ENCODE results near the gene ZNF385C. TPM values are rescaled to one million over a fixed set of nuclear protein-coding genes. Genes with fewer than 3 reads are reported as not detected.

The ZNF385C gene
- total RNA-seq, 1 experiment from 2014 or later: 1.1 TPM

DNA sequence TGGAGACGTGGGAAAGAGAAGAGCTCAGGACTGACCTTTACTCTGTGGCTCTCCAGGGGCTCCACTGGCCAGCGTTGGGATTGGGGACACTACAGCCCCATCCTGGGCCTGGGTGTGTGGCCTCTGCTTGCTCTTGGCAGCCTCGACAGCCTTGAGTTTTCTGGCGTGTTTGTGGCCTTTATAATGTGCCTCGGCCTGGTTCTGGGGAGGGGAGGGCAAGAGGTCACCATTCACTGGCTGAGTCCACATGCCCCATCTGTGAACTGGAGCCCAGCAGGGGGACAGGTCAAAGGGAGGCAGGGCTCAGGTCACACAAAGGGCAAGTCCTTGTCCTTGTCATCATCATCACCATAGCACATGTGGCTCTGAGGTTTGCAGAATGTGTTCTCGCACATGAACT, 66.7 kb downstream of the ZNF385C start:
- H3K9me3 ChIP-seq (ENCODE audit: control insufficient read depth in 1 of 2, insufficient read depth in 1 of 2, low read depth in 1 of 2, low read length in 2 of 2): no peaks in the 10 kb centered on the region
- intact Hi-C loops (cut with micrococcal nuclease): no loop called here
- no peak overlapping the region for H3K27ac ChIP-seq (ENCODE audit: low read depth, low read length)
- H2AFZ ChIP-seq (ENCODE audit: low read depth, low read length, poor library complexity, severe bottlenecking): no peak overlapping the region
- H3K4me3 ChIP-seq (replicated peaks in 1 of 2; ENCODE audit: low read depth in 1 of 2, low read length in 2 of 2): no peak overlapping the region
- no peaks in the 10 kb centered on the region for H4K20me1 ChIP-seq (ENCODE audit: insufficient read depth)
- TF ChIP-seq TCF7L2 (IDR thresholded peaks at IDR 0.05; ENCODE audit: borderline replicate concordance, extremely low read depth, insufficient read depth, insufficient read length) (no peak), CBX3 (IDR thresholded peaks at IDR 0.05; ENCODE audit: low read depth) (no peak), SP1 (IDR thresholded peaks at IDR 0.05; ENCODE audit: low read depth) (no peak), MAX (IDR thresholded peaks at IDR 0.05) (no peak), ZFX (IDR thresholded peaks at IDR 0.05) (no peak), RAD21 (IDR thresholded peaks at IDR 0.05; ENCODE audit: low read depth) (no peak), CTCF (IDR thresholded peaks at IDR 0.05 in 2 of 3, conservative IDR thresholded peaks at IDR 0.05 in 1 of 3; ENCODE audit: borderline replicate concordance in 1 of 3, insufficient read depth in 1 of 3, low read depth in 2 of 3, low read length in 2 of 3) (no peak)
- ChIA-PET CTCF (interaction anchor here (1.3 to 1.4 kb wide), 2 partner anchors 8 to 12 kb away, joined by 4 to 5 read pairs; partner anchors contain the start of gene NKIRAS2), POLR2A (interaction anchor here (1.3 kb wide), 1 partner anchor 8 kb away, joined by 3 read pairs; no protein-coding TSS in a partner anchor), RAD21 (ENCODE audit: low non-redundant PET in 1 of 2, low total read pairs in 2 of 2, uncharacterized antibody in 2 of 2, unreplicated experiment in 2 of 2) (no interaction called here)
- H3K4me2 ChIP-seq (ENCODE audit: low read length): no peak overlapping the region
- no peak for DNase-seq (ENCODE audit: low read depth, low spot score)
- no peaks in the 10 kb centered on the region for H3K27me3 ChIP-seq (ENCODE audit: insufficient read depth, low read length)
- H3K36me3 ChIP-seq (ENCODE audit: control insufficient read depth in 1 of 2, insufficient read depth in 2 of 2, low read length in 2 of 2): no peaks in the 10 kb centered on the region
- H3K4me1 ChIP-seq (ENCODE audit: control insufficient read depth in 1 of 2, insufficient read depth in 2 of 2, low read length in 2 of 2): peaks cover 0 to 10% of the 10 kb centered on the region in 2 experiments; a peak in 1 of 4 replicates
- BruUV-seq (replicated peaks): no TSS peak
- no peaks in the 10 kb centered on the region for H3K79me2 ChIP-seq (ENCODE audit: insufficient read depth, low read length)
- H3K9me2 ChIP-seq (ENCODE audit: insufficient read depth): no peaks in the 10 kb centered on the region
- H3K9ac ChIP-seq (ENCODE audit: low read length): no peak overlapping the region
- ATAC-seq: no peak

GRCh38 chr17:42028791-42029127, 69.5 kb downstream of the ZNF385C start:
- DNase-seq (ENCODE audit: low read depth, low spot score): no peak
- Histone ChIP-seq H3K9ac (ENCODE audit: low read length) (no peak overlapping the region), H2AFZ (ENCODE audit: low read depth, low read length, poor library complexity, severe bottlenecking) (no peak overlapping the region), H3K79me2 (ENCODE audit: insufficient read depth, low read length) (no peaks in the 10 kb centered on the region), H4K20me1 (ENCODE audit: insufficient read depth) (no peaks in the 10 kb centered on the region), H3K9me2 (ENCODE audit: insufficient read depth) (no peaks in the 10 kb centered on the region), H3K9me3 (ENCODE audit: control insufficient read depth in 1 of 2, insufficient read depth in 1 of 2, low read depth in 1 of 2, low read length in 2 of 2) (no peaks in the 10 kb centered on the region), H3K36me3 (ENCODE audit: control insufficient read depth in 1 of 2, insufficient read depth in 2 of 2, low read length in 2 of 2) (peaks cover 3 to 5% of the 10 kb centered on the region in 2 experiments; a peak in 1 of 4 replicates), H3K4me1 (ENCODE audit: control insufficient read depth in 1 of 2, insufficient read depth in 2 of 2, low read length in 2 of 2) (peaks cover 15 to 28% of the 10 kb centered on the region in 2 experiments), H3K4me3 (replicated peaks in 1 of 2; ENCODE audit: low read depth in 1 of 2, low read length in 2 of 2) (no peak overlapping the region), H3K4me2 (ENCODE audit: low read length) (no peak overlapping the region), H3K27ac (ENCODE audit: low read depth, low read length) (no peak overlapping the region), H3K27me3 (ENCODE audit: insufficient read depth, low read length) (no peaks in the 10 kb centered on the region)
- ChIA-PET RAD21 (ENCODE audit: low non-redundant PET in 1 of 2, low total read pairs in 2 of 2, uncharacterized antibody in 2 of 2, unreplicated experiment in 2 of 2) (interaction anchor here in 1 of 2 experiments (0.5 kb wide), 1 partner anchor 119 kb away, joined by 3 read pairs; no protein-coding TSS in a partner anchor), POLR2A (interaction anchor here (0.8 to 1.5 kb wide), 3 partner anchors 9 to 11 kb away, joined by 3 to 6 read pairs (median 3); partner anchors contain the start of genes DNAJC7 and NKIRAS2), CTCF (interaction anchor here (0.9 to 1.5 kb wide), 6 partner anchors 10 to 194 kb away, joined by 3 to 16 read pairs (median 4); partner anchors contain the start of genes DNAJC7 and NKIRAS2)
- BruUV-seq (replicated peaks): no TSS peak
- intact Hi-C loops (cut with micrococcal nuclease): loop anchor here (10.0 kb wide), 1 partner anchor 496 kb away; no protein-coding TSS in a partner anchor
- no peak for ATAC-seq
- TF ChIP-seq POLR2AphosphoS5 (IDR thresholded peaks at IDR 0.05; ENCODE audit: low read depth, low read length) (no peak), FOSL1 (IDR thresholded peaks at IDR 0.05; ENCODE audit: low read depth) (no peak), POLR2A (IDR thresholded peaks at IDR 0.05; ENCODE audit: borderline replicate concordance, extremely low read depth, insufficient read depth, insufficient read length) (no peak), SIN3A (IDR thresholded peaks at IDR 0.05; ENCODE audit: low read depth) (no peak), ZFX (IDR thresholded peaks at IDR 0.05) (no peak)
- TF ChIP-seq, protein P1, sequence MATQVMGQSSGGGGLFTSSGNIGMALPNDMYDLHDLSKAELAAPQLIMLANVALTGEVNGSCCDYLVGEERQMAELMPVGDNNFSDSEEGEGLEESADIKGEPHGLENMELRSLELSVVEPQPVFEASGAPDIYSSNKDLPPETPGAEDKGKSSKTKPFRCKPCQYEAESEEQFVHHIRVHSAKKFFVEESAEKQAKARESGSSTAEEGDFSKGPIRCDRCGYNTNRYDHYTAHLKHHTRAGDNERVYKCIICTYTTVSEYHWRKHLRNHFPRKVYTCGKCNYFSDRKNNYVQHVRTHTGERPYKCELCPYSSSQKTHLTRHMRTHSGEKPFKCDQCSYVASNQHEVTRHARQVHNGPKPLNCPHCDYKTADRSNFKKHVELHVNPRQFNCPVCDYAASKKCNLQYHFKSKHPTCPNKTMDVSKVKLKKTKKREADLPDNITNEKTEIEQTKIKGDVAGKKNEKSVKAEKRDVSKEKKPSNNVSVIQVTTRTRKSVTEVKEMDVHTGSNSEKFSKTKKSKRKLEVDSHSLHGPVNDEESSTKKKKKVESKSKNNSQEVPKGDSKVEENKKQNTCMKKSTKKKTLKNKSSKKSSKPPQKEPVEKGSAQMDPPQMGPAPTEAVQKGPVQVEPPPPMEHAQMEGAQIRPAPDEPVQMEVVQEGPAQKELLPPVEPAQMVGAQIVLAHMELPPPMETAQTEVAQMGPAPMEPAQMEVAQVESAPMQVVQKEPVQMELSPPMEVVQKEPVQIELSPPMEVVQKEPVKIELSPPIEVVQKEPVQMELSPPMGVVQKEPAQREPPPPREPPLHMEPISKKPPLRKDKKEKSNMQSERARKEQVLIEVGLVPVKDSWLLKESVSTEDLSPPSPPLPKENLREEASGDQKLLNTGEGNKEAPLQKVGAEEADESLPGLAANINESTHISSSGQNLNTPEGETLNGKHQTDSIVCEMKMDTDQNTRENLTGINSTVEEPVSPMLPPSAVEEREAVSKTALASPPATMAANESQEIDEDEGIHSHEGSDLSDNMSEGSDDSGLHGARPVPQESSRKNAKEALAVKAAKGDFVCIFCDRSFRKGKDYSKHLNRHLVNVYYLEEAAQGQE (IDR thresholded peaks at IDR 0.05; ENCODE audit: low read depth): no peak
